ENCODE results near the gene SEMA6A.

SEMA6A gene

GRCh38 chr5:116507941-116508655 lies 66.5 kb downstream of the SEMA6A start:
- Histone ChIP-seq H3K4me2 (ENCODE audit: low read length) (no peak overlapping the region), H4K20me1 (ENCODE audit: insufficient read depth, low read length) (no peaks in the 10 kb centered on the region), H2AFZ (ENCODE audit: low read length) (no peak overlapping the region), H3K79me2 (ENCODE audit: insufficient read depth, low read length) (no peaks in the 10 kb centered on the region), H3K27me3 (ENCODE audit: insufficient read depth, low read length) (no peaks in the 10 kb centered on the region), H3K4me1 (ENCODE audit: insufficient read depth, low read length, severe bottlenecking) (no peaks in the 10 kb centered on the region), H3K9ac (ENCODE audit: low read length) (no peak overlapping the region), H3K9me2 (ENCODE audit: low read depth, low read length) (no peaks in the 10 kb centered on the region), H3K4me3 (ENCODE audit: low read depth, low read length, poor library complexity, severe bottlenecking) (no peak overlapping the region), H3K9me3 (ENCODE audit: low read length) (no peaks in the 10 kb centered on the region), H3F3A (ENCODE audit: insufficient read depth, low read length) (no peaks in the 10 kb centered on the region), H3K27ac (ENCODE audit: low read depth, low read length, poor library complexity, severe bottlenecking) (no peak overlapping the region), H3K36me3 (ENCODE audit: insufficient read depth, low read length) (no peaks in the 10 kb centered on the region)
- TF ChIP-seq EZH2 (IDR thresholded peaks at IDR 0.05; ENCODE audit: borderline replicate concordance, low read length), result no peak
- no peak for TF ChIP-seq CTCF (IDR thresholded peaks at IDR 0.05; ENCODE audit: low read length)

- no peaks in the 10 kb centered on the region for H3K4me1 ChIP-seq (ENCODE audit: insufficient read depth, low read length, severe bottlenecking)
- H3K36me3 ChIP-seq (ENCODE audit: insufficient read depth, low read length), result no peaks in the 10 kb centered on the region
- no peak overlapping the region for H2AFZ ChIP-seq (ENCODE audit: low read length)
- no peaks in the 10 kb centered on the region for H3K27me3 ChIP-seq (ENCODE audit: insufficient read depth, low read length)
- H3K9me3 ChIP-seq (ENCODE audit: low read length), result no peaks in the 10 kb centered on the region
- H3K4me3 ChIP-seq (ENCODE audit: low read depth, low read length, poor library complexity, severe bottlenecking), result no peak overlapping the region
- no peak overlapping the region for H3K27ac ChIP-seq (ENCODE audit: low read depth, low read length, poor library complexity, severe bottlenecking)
- H3K9ac ChIP-seq (ENCODE audit: low read length), result no peak overlapping the region
- no peaks in the 10 kb centered on the region for H3K79me2 ChIP-seq (ENCODE audit: insufficient read depth, low read length)
- no peak for TF ChIP-seq EZH2 (IDR thresholded peaks at IDR 0.05; ENCODE audit: borderline replicate concordance, low read length)
- no peak for TF ChIP-seq CTCF (IDR thresholded peaks at IDR 0.05; ENCODE audit: low read length)
- no peak overlapping the region for H3K4me2 ChIP-seq (ENCODE audit: low read length)
- no peaks in the 10 kb centered on the region for H3F3A ChIP-seq (ENCODE audit: insufficient read depth, low read length)
- H3K9me2 ChIP-seq (ENCODE audit: low read depth, low read length), result no peaks in the 10 kb centered on the region
- no peaks in the 10 kb centered on the region for H4K20me1 ChIP-seq (ENCODE audit: insufficient read depth, low read length)
These were observed 67.5 kb downstream of the SEMA6A start for GRCh38 chr5:116507051-116507537.

DNA sequence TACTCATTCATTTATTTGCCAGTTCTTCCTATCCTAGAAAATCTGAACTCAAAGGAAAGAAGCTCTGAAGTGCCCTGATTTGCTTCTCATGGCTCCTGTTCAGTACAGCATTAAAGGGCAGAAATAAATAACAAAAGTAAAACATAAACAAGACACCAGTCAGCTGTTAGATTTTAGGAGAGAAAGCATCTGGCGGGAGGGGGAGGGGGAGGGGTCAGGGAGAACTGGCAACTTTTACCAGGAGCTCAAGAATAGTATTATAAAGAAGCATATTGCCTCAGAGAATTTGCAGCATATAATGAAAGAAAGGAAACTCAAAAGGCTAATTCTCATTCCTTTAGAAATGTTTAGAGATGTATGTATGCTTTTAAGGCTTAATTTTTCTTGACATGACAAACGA lies 68.1 kb downstream of the SEMA6A start:
- Histone ChIP-seq H3F3A (ENCODE audit: insufficient read depth, low read length) (no peaks in the 10 kb centered on the region), H3K9ac (ENCODE audit: low read length) (no peak overlapping the region), H3K36me3 (ENCODE audit: insufficient read depth, low read length) (no peaks in the 10 kb centered on the region), H3K4me2 (ENCODE audit: low read length) (no peak overlapping the region), H3K9me3 (ENCODE audit: low read length) (no peaks in the 10 kb centered on the region), H3K9me2 (ENCODE audit: low read depth, low read length) (no peaks in the 10 kb centered on the region), H2AFZ (ENCODE audit: low read length) (no peak overlapping the region), H3K79me2 (ENCODE audit: insufficient read depth, low read length) (no peaks in the 10 kb centered on the region), H3K27ac (ENCODE audit: low read depth, low read length, poor library complexity, severe bottlenecking) (no peak overlapping the region), H3K4me1 (ENCODE audit: insufficient read depth, low read length, severe bottlenecking) (no peaks in the 10 kb centered on the region), H4K20me1 (ENCODE audit: insufficient read depth, low read length) (no peaks in the 10 kb centered on the region), H3K27me3 (ENCODE audit: insufficient read depth, low read length) (no peaks in the 10 kb centered on the region), H3K4me3 (ENCODE audit: low read depth, low read length, poor library complexity, severe bottlenecking) (no peak overlapping the region)
- TF ChIP-seq EZH2 (IDR thresholded peaks at IDR 0.05; ENCODE audit: borderline replicate concordance, low read length) (no peak), CTCF (IDR thresholded peaks at IDR 0.05; ENCODE audit: low read length) (no peak)
